WI38 (cell line): ENCODE data around the gene MTCL3.

Experiments used
- H3K4me3 ChIP-seq: 2 replicates; pipeline ENCODE4 v1.5.1; 2011; ENCODE audit warnings: low read depth, mild to moderate bottlenecking, control low read depth, low read length
- TF ChIP-seq, protein P1 (sequence below): IDR thresholded peaks from 2 replicates; pipeline ENCODE4 v1.5.1; 2012; ENCODE audit warnings: low read depth, mild to moderate bottlenecking, control low read depth, low read length

MTCL3 gene

DNA sequence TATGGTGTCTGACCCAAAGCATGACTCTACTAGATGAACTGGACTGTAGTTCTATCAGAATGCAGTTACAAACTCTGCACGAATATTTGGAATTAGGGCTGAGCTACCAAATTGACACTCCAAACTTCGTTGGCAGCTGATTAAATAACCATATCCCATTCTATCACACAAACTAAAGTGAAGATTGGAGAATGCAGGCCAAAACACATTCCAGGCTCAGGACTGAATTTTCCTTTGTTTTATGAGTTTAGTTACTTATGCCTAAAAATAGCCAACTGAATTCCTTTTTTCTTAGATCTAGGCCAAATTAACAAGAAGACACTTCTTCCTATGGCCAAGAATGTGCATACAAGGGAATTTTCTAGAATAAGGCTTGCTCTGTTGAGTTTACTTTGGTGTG, 50.2 kb downstream of the MTCL3 start:
- TF ChIP-seq, protein P1, sequence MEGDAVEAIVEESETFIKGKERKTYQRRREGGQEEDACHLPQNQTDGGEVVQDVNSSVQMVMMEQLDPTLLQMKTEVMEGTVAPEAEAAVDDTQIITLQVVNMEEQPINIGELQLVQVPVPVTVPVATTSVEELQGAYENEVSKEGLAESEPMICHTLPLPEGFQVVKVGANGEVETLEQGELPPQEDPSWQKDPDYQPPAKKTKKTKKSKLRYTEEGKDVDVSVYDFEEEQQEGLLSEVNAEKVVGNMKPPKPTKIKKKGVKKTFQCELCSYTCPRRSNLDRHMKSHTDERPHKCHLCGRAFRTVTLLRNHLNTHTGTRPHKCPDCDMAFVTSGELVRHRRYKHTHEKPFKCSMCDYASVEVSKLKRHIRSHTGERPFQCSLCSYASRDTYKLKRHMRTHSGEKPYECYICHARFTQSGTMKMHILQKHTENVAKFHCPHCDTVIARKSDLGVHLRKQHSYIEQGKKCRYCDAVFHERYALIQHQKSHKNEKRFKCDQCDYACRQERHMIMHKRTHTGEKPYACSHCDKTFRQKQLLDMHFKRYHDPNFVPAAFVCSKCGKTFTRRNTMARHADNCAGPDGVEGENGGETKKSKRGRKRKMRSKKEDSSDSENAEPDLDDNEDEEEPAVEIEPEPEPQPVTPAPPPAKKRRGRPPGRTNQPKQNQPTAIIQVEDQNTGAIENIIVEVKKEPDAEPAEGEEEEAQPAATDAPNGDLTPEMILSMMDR: no peak
- no peak overlapping the region for H3K4me3 ChIP-seq

DNA sequence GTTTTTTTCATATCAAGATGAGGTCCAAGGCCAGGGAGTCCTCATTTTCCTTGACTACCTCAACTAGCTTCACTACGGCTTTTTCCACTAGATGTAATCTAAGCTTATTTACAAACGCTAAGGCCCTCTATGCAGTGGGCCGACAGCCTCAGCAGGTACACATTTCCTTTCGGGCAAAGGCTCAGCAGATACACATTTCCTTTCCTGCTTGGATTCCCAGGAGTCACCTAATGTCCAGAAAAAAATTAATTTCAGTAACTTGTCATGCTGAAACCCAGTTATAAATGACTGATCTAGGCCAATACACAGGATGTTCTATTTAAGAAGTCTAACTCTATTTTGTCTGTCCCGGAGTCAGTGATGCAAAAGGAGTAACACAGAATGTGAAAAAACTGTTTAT, 52.7 kb downstream of the MTCL3 start:
- TF ChIP-seq, protein P1: no peak

DNA sequence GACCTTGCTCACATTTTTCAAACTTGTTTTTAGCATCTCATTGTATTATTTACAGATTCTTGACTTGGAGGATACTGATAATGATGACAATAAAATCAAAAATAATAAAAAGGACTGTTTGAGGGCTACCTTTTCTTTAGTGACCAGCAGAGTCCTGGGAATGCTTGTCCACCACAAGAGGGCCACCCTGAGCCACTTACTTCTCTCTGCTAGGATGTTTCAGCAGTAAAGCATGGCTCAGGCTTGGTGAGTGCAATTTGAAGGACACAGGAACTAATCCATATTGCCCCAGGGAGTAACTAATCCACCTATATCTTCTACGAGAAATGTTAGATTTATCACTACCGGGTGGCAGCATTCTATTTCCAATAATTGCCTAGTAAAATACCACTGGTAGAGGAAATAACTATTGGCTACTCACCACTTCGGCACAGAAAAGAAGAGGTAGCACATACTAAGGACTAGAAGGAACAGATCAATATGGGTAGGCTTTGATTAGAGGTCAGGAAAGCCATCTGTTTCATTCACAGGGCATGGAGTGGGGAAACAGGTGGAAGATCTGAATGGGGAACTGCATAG, 54.2 kb downstream of the MTCL3 start:
- no peak overlapping the region for H3K4me3 ChIP-seq
- TF ChIP-seq, protein P1: peak; percentile 87

More for the DNA sequence above, 52.7 kb downstream of the MTCL3 start:
- H3K4me3 ChIP-seq: no peak overlapping the region

DNA sequence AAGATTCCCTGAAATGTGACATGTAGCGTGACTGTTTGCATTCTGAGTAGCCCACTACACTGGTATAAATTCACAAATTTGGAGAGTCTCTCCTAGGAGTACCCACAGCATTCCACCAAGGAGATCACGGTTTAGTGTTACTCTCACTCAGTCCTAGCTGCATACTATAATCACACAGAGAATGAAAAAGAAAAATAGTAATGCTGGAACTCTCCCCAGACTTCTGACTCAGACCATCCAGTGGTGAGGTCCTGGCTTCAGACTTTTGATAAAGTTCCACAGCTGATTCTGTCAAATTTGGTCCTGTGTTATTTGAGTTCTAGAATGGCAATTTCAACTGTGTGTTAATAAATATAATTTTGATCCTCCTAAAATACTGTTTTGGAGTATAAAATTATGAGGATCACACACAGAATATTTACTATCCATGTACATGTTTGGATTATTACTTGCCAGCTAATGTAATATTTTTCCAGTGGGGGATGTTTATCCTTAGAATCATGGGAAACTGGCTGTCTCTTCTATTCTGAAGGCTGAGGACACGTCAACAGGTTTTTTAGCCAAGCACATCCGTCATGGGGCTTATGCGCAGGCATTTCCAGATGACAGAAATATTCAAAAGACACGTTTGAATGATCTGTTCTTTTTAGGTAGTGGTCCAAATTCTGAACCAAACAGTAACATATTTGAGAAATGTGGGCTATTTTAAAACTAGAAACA, 54.8 kb downstream of the MTCL3 start:
- TF ChIP-seq, protein P1: no peak
- no peak overlapping the region for H3K4me3 ChIP-seq

DNA sequence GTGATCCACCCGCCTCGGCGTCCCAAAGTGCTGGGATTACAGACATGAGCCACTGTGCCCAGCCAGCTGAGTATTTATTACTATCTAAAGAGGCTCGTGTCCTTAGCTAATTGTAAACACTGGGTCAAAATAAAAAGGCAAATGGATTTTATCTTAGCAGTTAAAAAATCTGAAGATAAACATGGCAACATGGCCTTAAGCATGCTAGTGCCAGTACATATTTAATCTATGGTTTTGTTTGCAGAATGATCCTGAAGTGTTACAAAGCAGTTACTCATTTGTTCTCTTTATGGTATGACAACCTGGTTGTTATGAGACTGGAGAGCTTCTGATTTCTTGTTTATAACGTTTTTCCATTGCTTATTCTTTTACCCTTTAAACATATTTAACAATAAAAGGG, 56.1 kb downstream of the MTCL3 start:
- no peak overlapping the region for H3K4me3 ChIP-seq
- TF ChIP-seq, protein P1: no peak

DNA sequence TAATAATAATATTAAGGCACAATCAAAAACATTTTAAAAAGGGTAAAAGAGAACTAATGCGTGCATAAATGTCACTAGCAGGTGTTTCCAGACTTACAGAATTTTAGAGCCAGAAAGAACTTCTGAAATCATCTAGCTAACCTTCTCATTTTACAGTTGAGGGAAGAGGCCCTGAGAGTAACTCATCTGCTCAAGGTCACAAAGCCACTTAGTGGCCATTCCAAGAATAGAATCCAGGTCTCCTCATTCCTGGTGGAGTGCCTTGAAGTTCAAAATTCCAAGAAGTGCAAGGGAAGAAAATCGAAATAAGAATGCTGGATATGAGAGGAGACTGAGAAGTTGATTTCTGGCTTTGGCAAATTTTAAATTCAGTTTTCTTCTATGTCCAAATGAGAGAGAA, 56.8 kb downstream of the MTCL3 start:
- TF ChIP-seq, protein P1: no peak
- no peak overlapping the region for H3K4me3 ChIP-seq

DNA sequence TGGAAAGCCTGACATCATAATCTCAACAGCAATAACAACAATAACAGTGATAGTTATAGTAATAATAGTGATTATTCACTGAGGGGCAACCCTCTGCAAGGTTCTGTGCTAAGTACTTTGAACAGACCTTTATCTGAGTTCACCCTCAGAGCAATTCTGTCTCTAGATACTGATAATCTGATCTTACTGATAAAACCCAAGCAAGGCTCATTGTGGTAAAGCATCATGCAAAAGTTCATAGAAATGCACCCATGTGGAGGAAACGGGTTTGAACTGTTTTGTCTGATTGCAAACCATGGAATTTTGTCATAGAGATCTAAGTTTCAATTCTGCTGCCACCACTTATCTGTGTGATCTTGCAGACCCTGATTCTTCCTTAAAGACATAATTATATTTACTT, 58.7 kb downstream of the MTCL3 start:
- TF ChIP-seq, protein P1: no peak

More for the DNA sequence above, 58.7 kb downstream of the MTCL3 start:
- H3K4me3 ChIP-seq: no peak overlapping the region
